Measurements from ENCODE around the gene S1PR3.
A peak's percentile ranks its signal among the peaks of the same experiment; 100 is the strongest.

S1PR3 gene

DNA sequence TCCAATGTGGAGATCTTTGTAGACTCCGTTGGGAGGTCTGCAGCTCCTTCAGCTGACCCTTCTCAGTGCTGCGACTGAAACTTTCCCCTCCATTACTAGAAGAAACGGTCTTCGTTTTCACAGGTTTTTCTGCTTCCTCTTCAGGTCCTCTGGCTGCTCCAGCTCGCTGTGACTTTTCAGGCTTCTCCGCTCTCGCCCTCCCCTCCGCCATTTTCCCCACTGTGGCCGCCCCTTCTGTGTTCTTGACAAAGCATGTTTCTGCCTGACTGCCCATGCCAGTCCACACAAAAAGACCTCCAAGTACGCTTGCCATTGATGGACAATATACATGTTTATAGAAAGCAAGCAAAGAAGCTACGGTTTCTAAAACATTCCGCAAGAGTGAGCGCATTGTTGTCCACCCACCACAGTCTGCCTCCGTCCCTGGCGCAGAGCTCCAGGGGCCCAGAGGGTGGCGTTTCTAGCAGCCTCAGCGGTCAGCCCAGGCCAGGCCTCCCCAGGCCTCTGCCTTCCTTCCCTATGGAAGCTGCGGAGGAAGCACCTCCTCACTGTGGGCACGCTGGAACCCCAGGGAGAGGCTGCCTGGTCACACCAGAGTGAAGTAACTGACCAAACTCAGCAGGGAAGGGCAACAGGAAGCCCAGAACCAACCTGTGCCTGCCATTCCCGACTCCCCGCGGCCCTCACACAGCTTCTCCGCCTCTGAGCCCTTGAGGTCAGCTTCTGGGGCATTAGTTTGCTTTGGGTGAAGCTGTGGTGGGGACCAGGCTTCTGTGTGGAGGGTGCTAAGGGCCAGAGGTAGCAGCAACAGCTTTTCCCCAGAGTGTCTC lies 19.9 kb upstream of the S1PR3 start:
- Histone ChIP-seq H3K9me3 (replicated peaks; ENCODE audit: low read length) (no peaks in the 10 kb centered on the region), H3K4me1 (ENCODE audit: control insufficient read depth, insufficient read depth, low read length) (no peaks in the 10 kb centered on the region), H3K27me3 (ENCODE audit: control insufficient read depth, insufficient read depth, low read length) (no peaks in the 10 kb centered on the region), H3K4me2 (ENCODE audit: low read length) (no peak overlapping the region), H3K9ac (ENCODE audit: low read depth, low read length) (no peak overlapping the region), H3K36me3 (ENCODE audit: insufficient read depth, low read length) (no peaks in the 10 kb centered on the region), H3K4me3 (ENCODE audit: low read length) (no peak overlapping the region)

DNA sequence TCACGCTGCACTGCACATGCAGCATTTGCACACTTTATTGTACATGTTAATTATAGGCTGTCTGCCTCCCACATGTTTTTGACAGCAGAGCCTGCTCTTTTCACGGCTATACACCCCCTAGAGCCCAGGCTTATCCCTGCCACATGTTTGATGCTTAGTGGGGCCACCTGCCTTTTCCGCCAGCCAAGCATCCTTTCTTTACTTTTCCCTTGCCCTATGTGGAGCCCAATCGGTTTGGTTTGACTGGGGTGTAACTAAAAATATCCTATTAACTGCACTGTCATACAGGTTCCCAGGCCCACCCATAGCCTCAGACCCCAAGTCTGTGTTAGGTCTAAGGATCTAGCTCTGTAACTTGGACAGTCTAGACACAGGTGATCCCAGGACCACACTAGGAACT lies 18.9 kb upstream of the S1PR3 start:
- Histone ChIP-seq H3K4me2 (ENCODE audit: low read length) (no peak overlapping the region), H3K4me1 (ENCODE audit: control insufficient read depth, insufficient read depth, low read length) (no peaks in the 10 kb centered on the region), H3K36me3 (ENCODE audit: insufficient read depth, low read length) (no peaks in the 10 kb centered on the region), H3K9me3 (replicated peaks; ENCODE audit: low read length) (no peaks in the 10 kb centered on the region), H3K4me3 (ENCODE audit: low read length) (no peak overlapping the region), H3K9ac (ENCODE audit: low read depth, low read length) (no peak overlapping the region), H3K27me3 (ENCODE audit: control insufficient read depth, insufficient read depth, low read length) (no peaks in the 10 kb centered on the region)

DNA sequence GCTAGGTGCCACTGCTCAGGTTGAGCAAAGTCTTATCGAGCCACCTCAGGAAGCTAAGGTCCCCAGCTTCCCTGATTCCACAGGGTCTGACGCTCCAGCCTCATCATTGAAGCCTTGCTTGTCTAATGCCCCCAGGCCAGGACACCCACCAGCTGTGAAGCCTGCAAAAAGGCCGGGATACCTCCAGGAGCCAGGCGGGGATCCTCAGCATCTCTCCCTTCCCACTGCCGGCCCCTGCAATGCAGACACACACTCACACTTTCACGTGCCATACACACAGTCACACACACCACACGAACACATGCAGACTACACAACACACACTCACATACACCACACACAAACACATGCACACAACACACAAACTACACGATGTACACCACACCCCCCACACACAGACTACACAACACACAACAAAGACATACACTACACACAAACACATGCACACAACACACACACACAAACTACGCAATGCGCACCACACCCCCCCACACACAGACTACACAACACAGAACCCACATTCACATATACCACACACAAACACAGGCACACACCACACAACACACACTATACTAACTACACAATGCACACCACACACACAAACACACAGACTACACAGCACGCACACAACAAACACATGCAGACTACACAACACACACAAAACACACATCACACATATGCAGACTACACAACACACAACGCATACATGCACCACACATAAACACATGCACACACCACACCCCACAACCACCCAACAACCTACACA lies 17.8 kb upstream of the S1PR3 start:
- Histone ChIP-seq H3K4me1 (ENCODE audit: control insufficient read depth, insufficient read depth, low read length) (no peaks in the 10 kb centered on the region), H3K36me3 (ENCODE audit: insufficient read depth, low read length) (no peaks in the 10 kb centered on the region), H3K9me3 (replicated peaks; ENCODE audit: low read length) (no peaks in the 10 kb centered on the region), H3K9ac (ENCODE audit: low read depth, low read length) (no peak overlapping the region), H3K4me2 (ENCODE audit: low read length) (no peak overlapping the region), H3K27me3 (ENCODE audit: control insufficient read depth, insufficient read depth, low read length) (no peaks in the 10 kb centered on the region), H3K4me3 (ENCODE audit: low read length) (no peak overlapping the region)

DNA sequence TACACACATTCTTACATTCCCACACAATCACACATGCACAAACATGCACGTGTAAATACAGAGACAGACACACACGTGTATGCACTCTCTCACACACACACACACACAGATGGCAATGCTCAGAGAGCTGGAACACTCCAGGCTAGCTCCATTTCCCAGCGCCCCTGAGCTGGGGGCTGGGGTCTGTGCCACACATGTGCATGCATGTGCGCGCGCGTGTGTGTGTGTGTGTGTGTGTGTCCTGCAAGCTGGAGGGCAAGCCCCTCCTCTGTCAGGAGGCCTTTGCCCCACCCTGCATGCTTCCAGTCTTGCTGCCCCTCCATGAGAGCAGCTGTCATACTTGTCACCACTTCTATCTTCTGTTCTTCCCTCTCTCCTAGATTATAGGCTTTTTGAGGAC lies 16.6 kb upstream of the S1PR3 start:
- no peaks in the 10 kb centered on the region for H3K36me3 ChIP-seq (ENCODE audit: insufficient read depth, low read length)
- no peak overlapping the region for H3K4me3 ChIP-seq (ENCODE audit: low read length)
- H3K27me3 ChIP-seq (ENCODE audit: control insufficient read depth, insufficient read depth, low read length): no peaks in the 10 kb centered on the region
- H3K4me1 ChIP-seq (ENCODE audit: control insufficient read depth, insufficient read depth, low read length): no peaks in the 10 kb centered on the region
- no peaks in the 10 kb centered on the region for H3K9me3 ChIP-seq (replicated peaks; ENCODE audit: low read length)
- no peak overlapping the region for H3K9ac ChIP-seq (ENCODE audit: low read depth, low read length)
- H3K4me2 ChIP-seq (ENCODE audit: low read length): no peak overlapping the region

DNA sequence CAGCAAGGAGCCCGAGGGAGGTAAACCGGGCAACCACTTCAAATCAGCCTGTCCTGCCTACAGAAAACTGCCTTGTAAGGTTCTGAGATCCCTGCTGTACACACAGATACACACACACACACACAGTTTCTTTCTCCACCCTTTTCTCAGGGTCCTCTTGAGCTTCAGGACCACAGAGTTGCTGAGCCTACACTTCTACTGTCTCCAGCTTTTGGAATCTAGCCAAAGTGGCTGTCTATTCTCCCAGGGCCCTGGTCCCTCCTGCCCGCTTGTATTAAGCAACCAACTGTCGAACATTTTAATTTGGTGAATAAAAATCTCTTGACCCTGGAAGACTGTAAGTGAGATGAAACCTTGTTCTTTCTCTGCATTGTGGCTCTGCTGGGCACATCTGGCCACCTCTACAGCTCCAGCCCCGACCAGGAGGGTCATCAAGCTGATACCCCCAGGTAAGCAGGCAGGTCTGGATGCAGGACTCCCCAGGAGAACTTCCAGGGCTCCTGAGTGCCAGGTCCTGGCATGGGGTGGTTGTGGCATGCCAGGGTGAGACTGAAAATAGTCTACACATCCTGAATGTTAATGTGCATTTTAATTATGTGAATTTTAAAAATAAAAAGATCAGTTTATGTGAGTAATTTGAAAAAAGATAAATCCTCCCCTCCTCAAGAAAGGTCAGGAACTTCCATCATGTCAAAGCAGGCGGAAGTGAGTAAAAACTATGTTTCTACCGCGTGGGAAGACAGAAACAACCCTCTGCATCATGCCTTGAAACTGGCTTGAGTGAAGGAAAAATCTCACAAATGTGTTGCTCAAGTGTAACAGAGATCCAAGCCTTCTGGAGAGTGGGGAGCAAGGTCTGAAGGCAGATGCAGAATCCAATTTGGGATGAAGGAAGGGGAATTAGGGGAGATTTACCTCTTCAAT lies 15.0 kb upstream of the S1PR3 start:
- Histone ChIP-seq H3K4me3 (ENCODE audit: low read length) (no peak overlapping the region), H3K4me1 (ENCODE audit: control insufficient read depth, insufficient read depth, low read length) (peaks cover 7% of the 10 kb centered on the region), H3K36me3 (ENCODE audit: insufficient read depth, low read length) (no peaks in the 10 kb centered on the region), H3K4me2 (ENCODE audit: low read length) (no peak overlapping the region), H3K9ac (ENCODE audit: low read depth, low read length) (no peak overlapping the region), H3K9me3 (replicated peaks; ENCODE audit: low read length) (no peaks in the 10 kb centered on the region), H3K27me3 (ENCODE audit: control insufficient read depth, insufficient read depth, low read length) (no peaks in the 10 kb centered on the region)

DNA sequence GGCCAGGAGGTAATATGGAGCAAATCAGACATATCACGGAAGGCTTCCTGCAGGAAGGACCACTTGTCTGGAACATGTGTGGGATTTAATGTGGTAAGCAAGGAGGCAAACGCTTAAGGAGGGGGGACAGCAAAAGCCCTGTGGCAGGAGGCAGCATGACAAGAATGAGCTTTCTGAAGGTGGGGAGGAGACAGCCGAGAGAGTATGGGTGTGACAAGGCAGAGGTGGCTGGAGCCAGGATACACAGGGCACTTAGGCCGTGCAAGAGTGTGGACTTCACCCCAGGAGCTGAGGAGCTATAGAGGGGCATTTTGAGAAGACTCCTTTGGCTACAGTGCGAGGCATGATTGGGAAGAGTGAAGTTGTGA lies 14.4 kb upstream of the S1PR3 start:
- no peak overlapping the region for H3K4me3 ChIP-seq (ENCODE audit: low read length)
- no peaks in the 10 kb centered on the region for H3K27me3 ChIP-seq (ENCODE audit: control insufficient read depth, insufficient read depth, low read length)
- H3K36me3 ChIP-seq (ENCODE audit: insufficient read depth, low read length): no peaks in the 10 kb centered on the region
- H3K4me1 ChIP-seq (ENCODE audit: control insufficient read depth, insufficient read depth, low read length): peaks cover 10% of the 10 kb centered on the region
- H3K9me3 ChIP-seq (replicated peaks; ENCODE audit: low read length): no peaks in the 10 kb centered on the region
- H3K4me2 ChIP-seq (ENCODE audit: low read length): no peak overlapping the region
- H3K9ac ChIP-seq (ENCODE audit: low read depth, low read length): no peak overlapping the region

DNA sequence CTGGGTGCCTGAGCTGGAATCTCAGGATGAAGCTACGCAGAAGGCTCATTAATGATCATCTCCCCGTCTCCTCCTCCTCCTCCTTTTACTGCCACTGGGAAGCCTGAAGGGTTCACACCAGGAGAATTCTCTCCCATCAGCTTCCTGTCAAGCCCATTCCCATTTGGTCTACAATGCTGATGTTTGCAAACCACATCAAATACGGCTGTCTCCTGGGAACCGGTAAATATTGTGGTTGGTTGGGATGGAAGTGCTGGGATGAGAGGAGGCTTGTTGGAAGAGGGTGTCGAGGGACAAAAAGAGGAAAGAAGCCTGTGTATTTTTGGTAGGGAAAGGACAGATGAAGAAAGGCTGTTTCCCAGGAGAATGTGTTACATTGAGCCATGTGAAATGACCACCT lies 13.2 kb upstream of the S1PR3 start:
- Histone ChIP-seq H3K4me3 (ENCODE audit: low read length) (no peak overlapping the region), H3K4me2 (ENCODE audit: low read length) (no peak overlapping the region), H3K27me3 (ENCODE audit: control insufficient read depth, insufficient read depth, low read length) (no peaks in the 10 kb centered on the region), H3K9ac (ENCODE audit: low read depth, low read length) (no peak overlapping the region), H3K4me1 (ENCODE audit: control insufficient read depth, insufficient read depth, low read length) (peaks cover 10% of the 10 kb centered on the region), H3K9me3 (replicated peaks; ENCODE audit: low read length) (no peaks in the 10 kb centered on the region), H3K36me3 (ENCODE audit: insufficient read depth, low read length) (no peaks in the 10 kb centered on the region)

DNA sequence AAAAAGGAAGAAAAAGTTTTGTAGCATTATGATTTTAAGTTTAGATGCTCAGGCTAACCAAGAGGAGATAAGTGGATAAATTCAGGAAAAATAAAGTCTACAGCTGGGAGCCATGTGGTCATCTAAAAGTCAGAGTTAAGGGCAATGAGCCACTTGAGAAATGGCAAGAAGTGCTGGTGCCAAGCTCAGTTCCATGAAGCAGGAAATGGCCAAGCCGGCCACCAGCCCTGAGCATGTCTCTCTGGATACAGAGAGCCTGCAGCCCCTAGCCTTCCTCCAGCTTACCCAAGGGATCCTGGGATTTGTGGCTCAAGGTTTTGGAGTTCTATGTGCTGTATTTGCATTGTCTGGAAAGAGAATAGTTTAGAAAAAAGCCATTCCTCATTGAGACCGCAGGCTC lies 12.2 kb upstream of the S1PR3 start:
- H3K36me3 ChIP-seq (ENCODE audit: insufficient read depth, low read length): no peaks in the 10 kb centered on the region
- H3K4me2 ChIP-seq (ENCODE audit: low read length): no peak overlapping the region
- H3K4me3 ChIP-seq (ENCODE audit: low read length): no peak overlapping the region
- no peak overlapping the region for H3K9ac ChIP-seq (ENCODE audit: low read depth, low read length)
- H3K4me1 ChIP-seq (ENCODE audit: control insufficient read depth, insufficient read depth, low read length): peaks cover 10% of the 10 kb centered on the region
- no peaks in the 10 kb centered on the region for H3K9me3 ChIP-seq (replicated peaks; ENCODE audit: low read length)
- H3K27me3 ChIP-seq (ENCODE audit: control insufficient read depth, insufficient read depth, low read length): no peaks in the 10 kb centered on the region

DNA sequence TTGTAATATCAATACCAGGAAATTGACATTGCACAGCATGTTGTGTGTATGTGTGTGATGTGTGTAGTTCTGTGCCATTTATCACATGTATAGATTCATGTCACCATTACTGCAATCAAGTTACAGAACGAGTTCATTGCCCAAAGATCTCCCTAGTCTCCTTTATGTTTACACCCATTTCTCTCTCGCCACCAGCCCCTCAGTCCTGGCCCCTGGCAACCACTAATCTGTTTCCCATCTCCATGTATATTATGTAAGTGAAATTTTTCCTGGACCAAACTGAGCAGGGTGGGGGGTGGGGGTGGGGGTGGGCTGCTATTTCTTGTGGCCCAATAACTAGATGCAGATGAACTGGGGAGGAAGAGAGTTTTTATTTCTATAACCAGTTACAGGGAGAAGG lies 11.5 kb upstream of the S1PR3 start:
- H3K4me1 ChIP-seq (ENCODE audit: control insufficient read depth, insufficient read depth, low read length): peaks cover 10% of the 10 kb centered on the region
- H3K4me2 ChIP-seq (ENCODE audit: low read length): no peak overlapping the region
- no peak overlapping the region for H3K9ac ChIP-seq (ENCODE audit: low read depth, low read length)
- no peaks in the 10 kb centered on the region for H3K36me3 ChIP-seq (ENCODE audit: insufficient read depth, low read length)
- H3K9me3 ChIP-seq (replicated peaks; ENCODE audit: low read length): no peaks in the 10 kb centered on the region
- no peak overlapping the region for H3K4me3 ChIP-seq (ENCODE audit: low read length)
- no peaks in the 10 kb centered on the region for H3K27me3 ChIP-seq (ENCODE audit: control insufficient read depth, insufficient read depth, low read length)

DNA sequence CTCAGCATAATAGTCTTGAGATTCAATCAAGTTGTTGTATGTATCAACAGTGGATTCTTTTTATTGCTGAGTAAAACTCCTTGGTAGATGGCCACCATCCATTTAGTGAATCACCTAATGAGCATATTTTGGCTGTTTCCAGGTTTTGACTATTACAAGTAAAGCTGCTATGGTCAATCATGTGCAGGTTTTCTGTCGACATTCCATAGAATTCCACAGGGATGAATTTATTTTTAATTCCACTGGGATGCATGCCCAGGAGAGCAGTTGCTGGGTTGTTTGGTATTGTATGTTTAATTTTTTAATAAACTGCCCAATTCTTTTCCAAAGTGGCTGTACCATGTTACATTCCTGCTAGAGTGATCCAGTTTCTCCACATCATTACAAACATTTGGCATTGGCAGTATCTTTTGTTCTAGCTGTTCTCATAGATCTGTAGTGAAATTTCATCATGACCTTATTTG lies 10.5 kb upstream of the S1PR3 start:
- no peaks in the 10 kb centered on the region for H3K9me3 ChIP-seq (replicated peaks; ENCODE audit: low read length)
- H3K4me1 ChIP-seq (ENCODE audit: control insufficient read depth, insufficient read depth, low read length): peaks cover 10% of the 10 kb centered on the region
- H3K4me3 ChIP-seq (ENCODE audit: low read length): no peak overlapping the region
- H3K4me2 ChIP-seq (ENCODE audit: low read length): no peak overlapping the region
- H3K27me3 ChIP-seq (ENCODE audit: control insufficient read depth, insufficient read depth, low read length): no peaks in the 10 kb centered on the region
- H3K9ac ChIP-seq (ENCODE audit: low read depth, low read length): peak overlapping the region; percentile 11
- H3K36me3 ChIP-seq (ENCODE audit: insufficient read depth, low read length): no peaks in the 10 kb centered on the region

DNA sequence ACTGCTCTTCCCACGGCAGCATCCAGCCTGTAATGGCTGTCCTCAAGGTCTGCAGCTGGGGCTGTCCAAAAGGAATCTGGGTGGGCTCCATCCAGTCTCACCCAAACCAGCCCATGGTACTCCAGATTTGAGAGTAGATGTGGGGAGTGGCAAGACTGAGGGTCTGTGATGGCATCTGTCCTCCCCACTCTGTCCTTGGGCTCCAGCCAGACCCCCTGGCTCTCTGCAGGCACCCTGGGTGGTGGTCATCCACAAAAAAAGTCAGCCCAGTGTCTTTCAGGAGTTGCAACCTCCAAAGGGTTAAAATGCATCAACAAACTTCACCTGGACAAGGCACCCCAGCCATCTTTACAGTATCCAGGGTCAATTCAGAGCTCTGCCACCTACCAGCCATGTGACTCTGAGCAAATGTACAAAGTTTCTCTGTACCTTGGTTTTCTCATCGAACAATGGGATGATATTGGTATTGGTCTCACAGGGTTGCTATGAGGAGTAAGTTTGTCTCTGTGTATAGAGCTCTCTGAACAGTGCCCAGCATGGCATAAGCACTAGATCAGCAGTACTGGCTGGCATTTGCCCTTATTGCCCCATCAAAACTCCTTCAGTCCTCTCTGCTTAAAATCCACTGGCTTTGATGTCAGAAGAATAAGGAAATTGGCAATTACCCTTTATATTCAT lies 7.3 kb upstream of the S1PR3 start:
- Histone ChIP-seq H3K36me3 (ENCODE audit: insufficient read depth, low read length) (no peaks in the 10 kb centered on the region), H3K9ac (ENCODE audit: low read depth, low read length) (no peak overlapping the region), H3K27me3 (ENCODE audit: control insufficient read depth, insufficient read depth, low read length) (no peaks in the 10 kb centered on the region), H3K9me3 (replicated peaks; ENCODE audit: low read length) (no peaks in the 10 kb centered on the region), H3K4me2 (ENCODE audit: low read length) (no peak overlapping the region), H3K4me3 (ENCODE audit: low read length) (no peak overlapping the region), H3K4me1 (ENCODE audit: control insufficient read depth, insufficient read depth, low read length) (peaks cover 16% of the 10 kb centered on the region)

All from skeletal muscle satellite cell (primary cell).